Muscle of leg (tissue), 11 donors: ENCODE measurements around the gene KDM2B. TPM values are rescaled to one million over a fixed set of nuclear protein-coding genes. Genes with fewer than 3 reads are reported as not detected.

Source experiments
- DNase-seq: peaks from one replicate; pipeline ENCODE4 v3.0.0; 2013
- H3K27ac ChIP-seq: one replicate; pipeline ENCODE4 v1.5.1; 2013; ENCODE audit warnings: mild to moderate bottlenecking, low read length, control low read depth
- H3K27me3 ChIP-seq: one replicate; pipeline ENCODE4 v1.6.1; 2013; ENCODE audit warnings: low read length; ENCODE audit not compliant: control insufficient read depth, insufficient read depth
- H3K36me3 ChIP-seq: one replicate; pipeline ENCODE4 v1.6.1; 2013; ENCODE audit warnings: low read length; ENCODE audit not compliant: control insufficient read depth, insufficient read depth
- H3K4me1 ChIP-seq: one replicate; pipeline ENCODE4 v1.6.1; 2013; ENCODE audit warnings: low read length; ENCODE audit not compliant: control insufficient read depth, insufficient read depth
- H3K4me3 ChIP-seq: one replicate; pipeline ENCODE4 v1.5.1; 2013; ENCODE audit warnings: low read length, control low read depth
- H3K9me3 ChIP-seq: replicated peaks from 2 replicates; pipeline ENCODE4 v1.6.1; 2013; ENCODE audit warnings: low read depth, low read length; ENCODE audit not compliant: control insufficient read depth
- WGBS: methylation state at CpG from one replicate; pipeline ENCODE4 v1.1.5; 2013; ENCODE audit warnings: missing lambda C conversion rate; ENCODE audit not compliant: insufficient coverage; 5-methylcytosine and 5-hydroxymethylcytosine counted together
- polyA plus RNA-seq, 8 donors: library from polyadenylated mRNA; unstranded; fragments of 120-200 nt; gene quantifications; one replicate each; pipeline versions ENCODE4 v1.2.1 to v1.2.3, GENCODE V29; 2013; ENCODE audit warnings: inconsistent platforms in 1 of 8, low replicate concordance in 1 of 8; ENCODE audit not compliant: insufficient read length in 8 of 8, insufficient read depth in 1 of 8
- total RNA-seq: library from RNA; stranded (reverse); fragments of 120-200 nt; gene quantifications from one replicate; pipeline ENCODE4 v1.2.4, GENCODE V29; 2013

Gene KDM2B
- total and polyA plus RNA-seq, 9 donors, result 15.3 to 27.3 (median 23.2) TPM

DNA sequence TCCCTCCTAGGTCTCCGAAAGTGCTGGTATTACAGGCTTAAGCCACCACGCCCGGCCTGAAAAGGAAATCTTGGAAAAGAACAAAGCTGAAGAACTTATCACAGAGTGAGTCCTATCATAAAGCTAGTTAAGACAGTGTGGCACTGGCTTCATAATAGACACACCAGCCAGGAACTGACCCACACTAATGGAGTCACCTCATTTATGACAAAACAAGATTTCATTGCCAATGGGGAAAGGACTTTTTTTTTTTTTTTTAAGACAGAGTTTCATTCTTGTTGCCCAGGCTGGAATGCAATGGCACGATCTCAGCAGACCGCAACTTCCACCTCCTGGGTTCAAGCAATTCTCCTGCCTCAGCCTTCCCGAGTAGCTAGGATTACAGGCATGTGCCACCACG is 15.7 kb downstream of the KDM2B start:
- no peak overlapping the region for H3K4me3 ChIP-seq
- H3K36me3 ChIP-seq, result no peaks in the 10 kb centered on the region
- no peak for DNase-seq
- 77% methylated on average over 4 of the region's 7 CpGs for WGBS
- peak overlapping the region; percentile 25 for H3K27ac ChIP-seq
- H3K4me1 ChIP-seq, result peaks cover 25% of the 10 kb centered on the region
- H3K27me3 ChIP-seq, result no peaks in the 10 kb centered on the region
- no peaks in the 10 kb centered on the region for H3K9me3 ChIP-seq

DNA sequence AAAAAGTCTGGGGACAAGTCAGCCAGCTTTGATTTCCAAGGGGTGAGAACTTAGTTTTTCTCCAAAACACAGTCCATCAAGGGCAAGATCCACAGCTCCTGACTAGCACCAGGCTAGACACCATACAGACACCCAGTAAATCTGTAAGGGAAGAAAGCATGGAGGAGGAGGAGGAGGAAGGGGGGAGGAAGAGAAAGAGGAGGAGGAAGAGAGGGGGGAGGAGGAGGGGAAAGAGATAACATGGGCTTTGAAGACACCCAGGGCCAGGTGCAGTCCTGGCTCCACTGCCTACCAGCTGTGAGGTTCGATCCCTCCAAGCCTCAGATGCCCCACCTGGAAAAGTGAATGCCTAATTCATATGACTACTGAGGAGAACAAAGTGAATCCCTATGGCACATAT is 18.3 kb downstream of the KDM2B start:
- H3K27ac ChIP-seq, result no peak overlapping the region
- WGBS, result no CpG with 5 or more reads among the region's 1 CpG
- DNase-seq, result no peak
- H3K27me3 ChIP-seq, result no peaks in the 10 kb centered on the region
- H3K4me3 ChIP-seq, result no peak overlapping the region
- H3K4me1 ChIP-seq, result peaks cover 7% of the 10 kb centered on the region
- H3K9me3 ChIP-seq, result no peaks in the 10 kb centered on the region
- no peaks in the 10 kb centered on the region for H3K36me3 ChIP-seq

DNA sequence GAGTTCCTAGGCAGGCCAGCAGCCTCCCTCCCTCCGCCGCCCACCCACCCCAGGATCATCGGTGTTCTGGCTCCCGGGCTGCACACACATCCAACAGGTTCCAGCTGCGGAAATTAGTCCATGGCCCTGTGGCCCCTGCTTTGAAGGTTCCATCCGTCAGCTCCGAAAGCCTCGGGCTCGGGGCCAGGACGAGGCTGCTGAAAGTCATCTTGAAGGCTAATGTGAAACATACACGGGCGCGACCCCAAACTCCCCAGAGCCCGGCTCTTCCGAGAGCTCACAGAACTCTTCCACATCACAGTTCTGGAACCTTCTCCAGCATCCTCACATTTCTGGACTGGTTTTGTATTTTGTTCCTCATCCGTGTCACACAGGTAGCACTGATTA is 19.8 kb downstream of the KDM2B start:
- peak; percentile 65 for DNase-seq
- no peaks in the 10 kb centered on the region for H3K9me3 ChIP-seq
- no peak overlapping the region for H3K27ac ChIP-seq
- no peaks in the 10 kb centered on the region for H3K27me3 ChIP-seq
- no peaks in the 10 kb centered on the region for H3K36me3 ChIP-seq
- WGBS, result 35% methylated on average over 15 of the region's 16 CpGs
- no peak overlapping the region for H3K4me3 ChIP-seq
- peaks cover 7% of the 10 kb centered on the region for H3K4me1 ChIP-seq

DNA sequence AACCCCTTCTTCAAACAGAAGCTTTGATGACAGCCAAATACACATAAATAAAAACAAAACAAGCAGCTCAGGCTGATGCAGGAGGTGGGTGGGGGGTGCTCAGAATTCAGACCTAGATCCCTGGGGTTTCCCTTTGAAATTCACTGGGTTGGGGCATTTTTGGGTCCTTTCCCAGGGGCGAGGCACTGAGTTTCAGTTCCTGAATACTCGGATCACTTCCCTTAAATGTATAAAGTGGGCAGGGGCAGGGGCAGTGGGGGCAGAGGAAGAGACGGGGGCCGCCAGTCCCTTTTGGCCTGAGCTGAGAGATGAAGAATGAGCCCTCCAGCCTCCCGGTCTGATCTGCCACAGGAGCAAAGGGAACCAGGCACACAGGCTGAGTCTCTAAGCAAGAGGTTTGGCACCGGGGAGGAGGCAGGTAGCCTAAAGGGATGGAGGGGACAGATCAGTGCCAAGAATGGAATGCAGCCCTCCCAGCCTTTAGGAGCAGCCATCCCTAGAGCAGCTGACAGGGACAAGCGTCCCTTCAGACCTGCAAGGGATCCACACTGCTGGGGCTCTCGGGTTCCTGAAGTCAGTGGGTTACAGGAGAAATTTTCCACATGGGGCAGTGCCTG is 20.3 kb downstream of the KDM2B start:
- no peak overlapping the region for H3K27ac ChIP-seq
- H3K9me3 ChIP-seq, result no peaks in the 10 kb centered on the region
- no peaks in the 10 kb centered on the region for H3K36me3 ChIP-seq
- WGBS, result 39% methylated on average over 7 of the region's 8 CpGs
- peaks cover 7% of the 10 kb centered on the region for H3K4me1 ChIP-seq
- H3K27me3 ChIP-seq, result no peaks in the 10 kb centered on the region
- H3K4me3 ChIP-seq, result no peak overlapping the region
- DNase-seq, result peak; percentile 42

DNA sequence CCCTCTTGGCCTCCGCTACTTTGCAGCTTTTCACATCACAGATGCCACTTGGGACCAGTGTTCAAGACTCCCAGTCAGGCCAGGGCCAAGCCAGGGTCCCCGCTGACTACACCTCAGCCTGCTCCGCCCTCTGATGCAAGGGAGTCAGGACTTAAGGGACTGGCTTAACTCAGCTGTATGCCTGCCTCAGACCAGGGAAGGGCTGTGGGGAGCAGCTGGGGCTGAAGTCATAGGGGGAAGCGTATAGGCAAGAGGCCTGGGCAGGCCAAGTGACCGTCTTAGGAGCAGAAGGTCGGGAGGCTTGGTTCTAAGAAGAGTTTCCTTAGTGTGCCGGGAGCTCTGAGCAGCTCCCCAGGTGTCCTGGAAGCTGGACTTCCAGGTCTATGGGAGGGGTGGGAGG is 21.9 kb downstream of the KDM2B start:
- H3K9me3 ChIP-seq, result no peaks in the 10 kb centered on the region
- 77% methylated on average over 7 of the region's 7 CpGs for WGBS
- no peaks in the 10 kb centered on the region for H3K36me3 ChIP-seq
- no peak overlapping the region for H3K4me3 ChIP-seq
- H3K27ac ChIP-seq, result no peak overlapping the region
- H3K27me3 ChIP-seq, result no peaks in the 10 kb centered on the region
- H3K4me1 ChIP-seq, result peaks cover 7% of the 10 kb centered on the region
- DNase-seq, result no peak

DNA sequence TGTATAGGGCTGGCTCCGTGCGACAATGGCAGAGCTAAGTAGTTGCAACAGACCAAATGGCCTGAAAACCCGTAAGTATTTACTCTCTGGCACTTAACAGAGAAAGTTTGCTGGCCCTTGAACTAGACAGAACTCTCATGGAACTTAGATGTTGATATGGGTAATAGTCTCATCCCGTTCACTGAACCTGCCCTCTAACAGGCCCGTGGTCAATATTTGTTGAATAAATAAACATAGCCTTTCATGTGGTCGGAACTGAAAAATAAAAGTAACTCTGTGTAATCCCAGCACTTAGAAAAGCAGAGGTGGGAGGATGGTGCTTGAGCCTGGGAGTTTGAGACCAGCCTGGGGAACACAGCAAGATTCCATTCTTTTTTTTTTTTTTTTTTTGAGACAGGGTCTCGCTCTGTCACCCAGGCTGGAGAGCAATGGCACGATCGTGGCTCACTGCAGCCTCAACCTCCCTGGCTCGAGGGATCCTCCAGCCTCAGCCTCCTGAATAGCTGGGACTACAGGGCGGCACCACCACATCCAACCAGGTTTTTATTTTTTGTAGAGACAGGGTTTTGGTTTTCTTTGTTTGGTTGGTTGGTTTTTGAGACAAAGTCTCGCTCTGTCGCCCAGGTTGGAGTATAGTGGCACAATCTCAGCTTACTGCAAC is 29.7 kb downstream of the KDM2B start:
- Histone ChIP-seq H3K27ac (no peak overlapping the region), H3K36me3 (peaks cover 4% of the 10 kb centered on the region), H3K4me3 (no peak overlapping the region), H3K27me3 (no peaks in the 10 kb centered on the region), H3K9me3 (no peaks in the 10 kb centered on the region), H3K4me1 (peaks cover 2% of the 10 kb centered on the region)
- DNase-seq, result no peak
- 43% methylated on average over 2 of the region's 13 CpGs for WGBS

DNA sequence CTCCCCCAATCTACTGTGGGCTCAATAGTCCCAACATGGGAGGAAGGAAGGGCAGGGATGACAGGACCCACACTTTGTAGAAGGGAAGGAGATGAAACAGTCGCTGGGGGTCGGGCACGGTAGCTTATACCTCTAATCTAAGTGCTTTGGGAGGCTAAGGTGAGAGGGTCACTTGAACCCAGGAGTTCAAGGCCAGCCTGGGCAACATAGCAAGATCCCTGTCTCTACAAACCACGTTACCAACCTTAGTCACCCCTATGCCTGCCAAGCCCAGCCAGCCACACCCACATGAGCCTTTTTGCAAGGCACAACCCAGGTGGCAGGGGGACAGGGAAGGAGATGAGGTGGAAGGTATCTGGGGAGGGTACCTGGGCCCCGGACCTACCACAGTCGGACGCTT is 31.7 kb downstream of the KDM2B start:
- Histone ChIP-seq H3K27me3 (no peaks in the 10 kb centered on the region), H3K36me3 (peaks cover 4% of the 10 kb centered on the region), H3K27ac (no peak overlapping the region), H3K9me3 (no peaks in the 10 kb centered on the region), H3K4me1 (peaks cover 2% of the 10 kb centered on the region), H3K4me3 (no peak overlapping the region)
- DNase-seq, result no peak
- WGBS, result 96% methylated on average over 3 of the region's 7 CpGs

DNA sequence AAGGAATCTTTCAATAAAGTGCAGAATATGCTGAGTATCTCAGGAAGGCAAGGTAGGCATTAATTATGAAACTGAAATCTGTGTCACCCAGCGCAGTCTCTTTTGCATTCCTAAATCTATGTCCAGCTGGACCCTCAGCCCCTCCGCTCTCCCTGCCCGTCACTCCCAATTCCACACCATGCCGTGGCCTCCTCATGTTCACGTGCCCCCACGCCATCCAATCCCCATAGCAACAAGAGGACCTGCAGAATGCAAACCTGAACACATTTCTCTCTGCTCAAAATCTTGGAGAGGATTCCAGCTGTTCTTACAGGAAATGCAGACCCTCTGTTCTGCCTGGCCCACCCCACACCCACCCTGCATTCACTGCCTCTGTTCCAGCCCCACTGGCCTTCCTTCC is 35.3 kb downstream of the KDM2B start:
- Histone ChIP-seq H3K9me3 (no peaks in the 10 kb centered on the region), H3K4me1 (no peaks in the 10 kb centered on the region), H3K27ac (no peak overlapping the region), H3K36me3 (peaks cover 4% of the 10 kb centered on the region), H3K27me3 (no peaks in the 10 kb centered on the region), H3K4me3 (no peak overlapping the region)
- no peak for DNase-seq
- WGBS, result 72% methylated on average over 5 of the region's 6 CpGs

DNA sequence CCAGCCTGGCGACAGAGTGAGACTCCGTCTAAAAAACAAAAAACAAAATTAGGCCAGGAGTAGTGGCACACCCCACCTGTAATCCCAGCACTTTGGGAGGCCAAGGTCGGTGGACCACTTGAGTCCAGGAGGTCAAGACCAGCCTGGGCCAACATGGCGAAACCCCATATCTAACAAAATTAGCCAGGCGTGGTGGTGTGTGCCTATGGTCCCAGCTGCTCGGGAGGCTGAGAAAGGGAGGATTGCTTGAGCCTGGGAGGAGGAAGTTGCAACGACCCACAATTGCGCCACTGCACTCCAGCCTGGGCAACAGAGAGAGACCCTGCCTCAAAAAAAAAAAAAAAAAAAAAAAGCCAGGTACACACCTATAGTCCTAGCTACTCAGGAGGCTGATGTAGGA is 37.0 kb downstream of the KDM2B start:
- 100% methylated on average over 2 of the region's 8 CpGs for WGBS
- Histone ChIP-seq H3K27me3 (no peaks in the 10 kb centered on the region), H3K36me3 (peaks cover 4% of the 10 kb centered on the region), H3K27ac (no peak overlapping the region), H3K4me3 (no peak overlapping the region), H3K9me3 (no peaks in the 10 kb centered on the region), H3K4me1 (peaks cover 1% of the 10 kb centered on the region)
- DNase-seq, result no peak

DNA sequence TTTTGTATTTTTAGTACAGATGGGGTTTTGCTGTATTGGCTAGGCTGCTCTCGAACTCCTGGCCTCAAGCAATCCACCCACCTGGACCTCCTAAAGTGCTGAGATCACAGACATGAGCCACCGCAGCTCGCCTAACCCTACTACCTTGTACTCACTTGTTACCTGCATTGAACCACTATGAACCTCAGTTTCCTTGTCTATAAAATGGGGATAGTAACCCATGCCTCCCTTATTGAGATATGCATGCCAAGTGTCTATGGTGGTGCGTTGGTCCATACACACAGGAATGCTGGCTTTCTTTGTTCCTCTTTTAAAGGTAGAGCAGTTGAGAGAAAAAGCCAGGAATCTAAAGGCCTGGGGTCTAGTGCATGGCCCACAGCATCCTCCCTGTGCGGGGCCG is 40.9 kb downstream of the KDM2B start:
- Histone ChIP-seq H3K27me3 (no peaks in the 10 kb centered on the region), H3K36me3 (no peaks in the 10 kb centered on the region), H3K4me3 (no peak overlapping the region), H3K27ac (no peak overlapping the region), H3K9me3 (no peaks in the 10 kb centered on the region), H3K4me1 (peaks cover 28% of the 10 kb centered on the region)
- DNase-seq, result no peak
- 78% methylated on average over 1 of the region's 6 CpGs for WGBS

DNA sequence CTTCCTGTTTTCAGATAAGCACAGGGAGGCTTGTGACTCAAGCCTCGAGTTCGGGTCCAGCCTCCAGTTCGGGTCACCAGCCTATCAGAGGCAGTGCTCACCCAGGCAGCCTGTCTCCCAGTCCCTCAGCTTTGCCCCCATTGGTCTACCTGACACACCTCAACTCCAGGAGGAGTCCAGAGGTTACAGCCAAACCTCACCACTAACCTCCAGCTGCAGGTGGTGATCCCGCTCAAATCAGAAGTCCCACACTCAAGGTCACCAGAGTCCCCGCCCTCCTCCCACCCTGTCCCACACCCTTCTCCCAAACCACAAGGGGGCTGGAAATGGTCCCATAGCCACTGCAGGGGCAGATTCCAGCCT is 42.1 kb downstream of the KDM2B start:
- Histone ChIP-seq H3K27me3 (no peaks in the 10 kb centered on the region), H3K36me3 (peaks cover 1% of the 10 kb centered on the region), H3K4me1 (peaks cover 33% of the 10 kb centered on the region), H3K9me3 (no peaks in the 10 kb centered on the region), H3K4me3 (peak overlapping the region; percentile 41), H3K27ac (peak overlapping the region; percentile 69)
- no peak for DNase-seq
- WGBS, result 64% methylated on average over 5 of the region's 5 CpGs
